Activated T-helper 1 cell treated with anti-CD3 and anti-CD28 coated beads, Interleukin-2, amount 50 U/mL, for 16 hours (primary cell): ENCODE measurements around the gene MBNL3.

Experiments
- DNase-seq, 2 donors: peaks; one replicate each; pipeline ENCODE4 v3.0.0-alpha.2; 2020; ENCODE audit warnings: low read depth in 1 of 2, low spot score in 1 of 2

Gene MBNL3

GRCh38 chrX:132423323-132423722, 65.5 kb downstream of the MBNL3 start:
- no peak for DNase-seq

- DNase-seq = no peak
These were observed 73.8 kb downstream of the MBNL3 start for GRCh38 chrX:132415012-132415411.

GRCh38 chrX:132414404-132414803, 74.4 kb downstream of the MBNL3 start:
- no peak for DNase-seq

DNA sequence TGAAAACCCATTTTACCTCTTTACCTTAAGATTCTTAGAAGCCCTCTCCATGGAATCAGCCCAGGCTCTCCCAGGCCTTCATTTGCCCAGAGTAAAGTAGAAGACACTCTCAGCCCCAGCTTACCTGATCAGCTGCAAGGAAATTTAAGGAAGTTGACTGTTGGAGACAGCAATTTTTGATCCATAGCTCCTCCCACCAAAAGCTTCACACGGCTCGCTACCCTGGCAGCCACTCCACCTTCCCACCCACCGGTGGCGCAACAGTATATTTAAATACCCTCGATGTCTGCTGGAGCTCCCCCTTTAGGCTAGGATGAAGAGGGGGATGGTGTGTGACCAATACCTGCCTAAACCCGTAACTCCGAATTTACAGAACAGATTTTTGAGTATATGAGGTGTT, 75.4 kb downstream of the MBNL3 start:
- no peak for DNase-seq

- DNase-seq = no peak
These were observed 76.6 kb downstream of the MBNL3 start for GRCh38 chrX:132412208-132412607.

DNA sequence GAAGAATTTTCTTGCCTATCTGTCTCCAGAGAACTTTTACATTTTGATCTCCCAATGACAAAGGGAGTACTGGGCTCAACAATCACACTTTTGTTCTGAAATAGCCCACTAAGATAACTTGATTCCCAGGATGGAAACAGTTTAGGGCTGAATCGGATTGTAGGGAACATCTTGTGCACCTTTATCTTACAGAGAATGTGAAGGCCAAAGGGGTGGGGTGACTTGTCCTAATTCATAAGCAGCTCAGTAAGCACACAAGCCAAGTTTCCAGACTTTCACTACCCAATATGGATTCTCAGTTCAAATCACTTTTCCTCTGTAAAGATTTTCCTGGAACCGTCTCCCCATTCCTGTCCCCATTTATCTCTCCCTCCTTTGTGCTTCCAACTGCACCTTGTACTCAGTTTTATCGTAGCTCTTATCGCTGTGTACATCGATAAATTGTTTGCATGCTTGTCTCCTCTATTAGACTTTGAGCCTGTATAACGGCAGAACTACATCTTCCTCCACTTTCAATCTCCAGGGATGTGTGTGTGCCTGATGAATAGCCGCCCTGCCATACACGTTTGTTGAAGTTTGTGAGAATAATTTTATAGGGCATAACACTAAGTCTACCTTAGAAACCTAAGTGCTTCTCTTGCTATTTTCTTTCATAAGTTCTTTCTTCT, 77.4 kb downstream of the MBNL3 start:
- DNase-seq = no peak

- no peak for DNase-seq
These were observed 78.9 kb downstream of the MBNL3 start for GRCh38 chrX:132409780-132410556.

GRCh38 chrX:132407691-132408090, 81.1 kb downstream of the MBNL3 start:
- DNase-seq = no peak

DNA sequence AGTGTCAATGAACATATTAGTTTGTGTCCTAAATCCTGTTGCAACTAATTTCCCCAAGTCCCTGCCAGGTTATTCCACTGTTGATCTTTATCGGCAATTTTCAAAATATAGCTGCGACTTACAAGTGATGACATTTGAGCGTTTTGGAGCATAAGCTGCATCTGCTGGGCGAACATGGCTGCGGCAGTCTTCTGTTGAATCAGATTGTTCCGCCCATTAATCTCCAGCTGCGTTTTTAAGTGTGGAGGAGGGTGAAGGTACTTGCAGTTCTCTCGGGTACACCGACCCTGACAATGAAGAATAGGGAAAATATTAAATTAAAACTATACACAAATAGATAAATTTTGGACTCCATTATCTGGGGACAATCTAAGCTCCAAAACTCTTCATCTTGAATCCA, 82.7 kb downstream of the MBNL3 start:
- DNase-seq = no peak

DNA sequence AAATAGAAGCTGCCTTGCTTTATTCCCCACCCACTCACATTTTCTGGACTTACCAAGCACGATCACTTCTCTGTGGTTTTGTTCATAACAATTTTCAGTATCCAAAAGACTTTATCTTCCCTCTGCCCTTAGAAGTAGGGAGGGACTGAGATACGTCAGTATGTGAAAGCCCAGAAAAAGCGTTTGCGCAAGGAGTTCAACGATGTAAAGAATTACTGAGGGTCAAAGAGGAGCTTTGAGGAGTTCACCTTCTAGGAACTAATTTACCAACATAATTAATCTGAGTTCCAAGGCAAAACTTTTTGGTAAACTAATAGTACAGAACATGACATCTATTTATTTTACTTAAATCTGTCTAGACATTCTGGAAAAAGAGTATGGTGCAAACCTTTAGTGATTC, 84.6 kb downstream of the MBNL3 start:
- DNase-seq = no peak

DNA sequence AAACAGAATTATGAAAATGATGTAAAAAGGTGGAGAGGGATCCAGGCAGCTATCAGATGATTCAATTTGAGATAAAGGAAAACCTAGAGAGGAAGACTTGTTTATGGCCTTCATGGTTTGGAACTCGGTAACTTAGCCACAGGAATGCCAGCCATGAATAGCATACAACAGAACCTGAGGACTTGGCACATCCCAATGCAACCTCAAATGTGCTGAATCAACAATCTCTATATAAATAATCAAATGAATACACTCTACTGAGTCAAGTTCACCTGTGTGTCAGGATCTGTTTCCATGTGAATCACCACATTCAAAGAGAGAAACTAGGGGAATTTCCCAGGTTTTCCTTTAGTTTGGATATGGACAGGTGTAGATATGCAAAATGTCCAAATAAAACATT, 86.9 kb downstream of the MBNL3 start:
- no peak for DNase-seq

DNA sequence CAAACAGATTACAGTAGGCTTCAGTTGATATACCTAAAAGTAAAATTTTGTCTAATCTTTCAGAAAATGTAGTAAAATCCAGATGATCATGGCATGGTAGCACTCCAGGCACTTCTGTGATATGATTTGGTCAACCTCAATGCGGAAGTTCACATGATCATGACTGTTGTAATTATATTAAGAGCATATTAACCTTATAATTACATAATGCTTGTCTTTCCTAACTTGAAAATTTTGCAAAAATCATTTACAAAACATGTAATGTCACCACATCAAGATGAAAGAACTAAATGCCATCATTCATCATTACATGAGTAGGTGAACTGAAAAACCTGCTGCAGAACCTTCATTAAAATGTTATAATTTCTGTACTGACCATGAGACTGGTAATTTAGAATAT, 88.1 kb downstream of the MBNL3 start:
- no peak for DNase-seq

DNA sequence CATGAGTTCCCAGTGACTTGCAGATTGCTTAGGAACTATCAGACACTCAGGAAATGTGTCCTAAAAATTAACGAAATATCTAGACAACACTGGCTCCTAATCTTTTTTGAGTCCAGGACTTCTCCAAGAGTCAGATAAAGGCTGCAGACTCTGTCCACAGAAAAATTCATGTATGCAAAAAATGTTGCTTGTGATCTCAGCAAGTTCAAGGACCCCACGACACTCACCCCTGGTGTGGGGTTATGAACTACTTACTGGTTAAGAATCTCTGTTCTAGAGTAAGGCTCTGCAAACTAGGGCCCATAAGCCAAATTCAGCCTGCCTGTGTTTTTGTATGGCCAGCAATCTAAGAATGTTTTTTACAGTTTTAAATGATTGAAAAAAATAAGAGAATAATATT, 93.2 kb downstream of the MBNL3 start:
- DNase-seq = no peak

DNA sequence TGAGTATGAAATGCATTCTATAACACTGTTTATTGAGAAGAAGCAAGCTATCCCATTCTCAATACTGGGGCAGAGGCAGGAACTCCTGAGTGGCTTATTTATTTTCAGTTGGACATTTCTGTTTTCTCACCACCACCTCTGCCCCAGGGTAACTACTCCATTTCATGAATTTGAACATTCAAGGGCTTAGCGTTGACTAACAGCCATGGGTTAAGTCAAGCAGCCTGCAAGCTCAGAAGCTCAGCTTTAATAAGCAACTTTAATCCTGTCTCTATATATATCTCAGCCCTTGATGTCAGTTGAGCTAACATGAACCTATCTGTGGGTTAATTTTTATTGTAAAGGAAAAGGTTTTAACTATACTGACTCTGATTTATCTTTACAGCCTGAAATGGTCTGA, 93.8 kb downstream of the MBNL3 start:
- DNase-seq = no peak

DNA sequence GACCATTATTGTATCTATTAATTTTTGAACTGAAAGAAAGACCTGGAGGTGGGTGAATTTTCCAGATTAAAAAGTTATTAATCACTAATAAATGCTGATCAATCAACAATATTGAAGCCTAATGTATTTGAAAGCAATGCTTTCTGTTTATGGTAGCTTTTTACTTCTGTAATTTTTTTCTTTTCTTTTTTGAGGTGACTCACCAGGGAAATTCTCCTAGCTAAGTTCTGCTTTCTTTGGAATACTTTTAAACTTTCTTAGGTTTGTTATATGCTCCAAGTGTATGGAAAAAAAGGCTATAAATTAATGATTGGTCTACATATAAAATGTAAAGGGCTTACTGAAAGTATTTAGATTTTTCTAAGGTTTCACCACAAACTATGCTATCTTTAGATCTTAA, 94.2 kb downstream of the MBNL3 start:
- no peak for DNase-seq

DNA sequence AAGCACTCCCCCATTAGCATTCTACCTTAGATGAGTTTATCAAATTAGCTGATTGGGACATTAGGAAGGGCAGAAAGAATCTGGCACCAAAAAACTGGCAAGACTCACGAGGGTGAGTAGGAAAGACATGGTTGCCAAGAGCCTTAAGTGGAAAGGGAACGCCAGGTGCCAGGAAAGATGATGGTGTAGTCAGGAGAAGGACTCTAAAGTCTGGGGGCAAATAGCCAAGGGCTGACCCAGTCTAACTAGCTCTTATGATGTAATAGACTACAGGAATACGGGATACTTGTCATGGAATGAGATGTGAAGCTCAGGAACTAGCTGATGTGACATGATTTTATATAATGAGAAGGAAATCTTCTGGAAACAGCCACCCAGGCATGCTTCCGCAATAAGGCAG, 94.8 kb downstream of the MBNL3 start:
- DNase-seq = no peak

DNA sequence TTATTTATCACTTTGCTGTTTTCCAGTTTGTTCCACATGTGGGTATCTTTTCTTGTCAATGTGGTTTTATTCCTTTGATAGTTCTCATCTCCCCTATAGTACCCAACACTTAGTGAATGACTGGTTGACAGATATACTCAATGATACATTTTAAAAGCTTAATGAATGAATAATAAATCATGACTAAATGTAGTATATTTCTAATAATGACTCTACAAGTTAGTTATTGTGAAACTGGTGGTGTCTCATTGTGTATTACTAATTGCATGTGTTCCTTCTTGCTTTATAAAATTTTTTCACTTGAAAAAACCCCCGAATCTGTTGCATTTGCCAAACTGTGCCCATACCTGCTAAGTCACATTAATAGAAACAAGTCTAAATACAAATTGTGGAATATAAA, 95.4 kb downstream of the MBNL3 start:
- DNase-seq = no peak

- DNase-seq = no peak
These were observed 95.8 kb downstream of the MBNL3 start for GRCh38 chrX:132393085-132393484.

GRCh38 chrX:132390792-132391191, 98.0 kb downstream of the MBNL3 start:
- DNase-seq = no peak

GRCh38 chrX:132389480-132389879, 99.4 kb downstream of the MBNL3 start:
- DNase-seq = no peak

DNA sequence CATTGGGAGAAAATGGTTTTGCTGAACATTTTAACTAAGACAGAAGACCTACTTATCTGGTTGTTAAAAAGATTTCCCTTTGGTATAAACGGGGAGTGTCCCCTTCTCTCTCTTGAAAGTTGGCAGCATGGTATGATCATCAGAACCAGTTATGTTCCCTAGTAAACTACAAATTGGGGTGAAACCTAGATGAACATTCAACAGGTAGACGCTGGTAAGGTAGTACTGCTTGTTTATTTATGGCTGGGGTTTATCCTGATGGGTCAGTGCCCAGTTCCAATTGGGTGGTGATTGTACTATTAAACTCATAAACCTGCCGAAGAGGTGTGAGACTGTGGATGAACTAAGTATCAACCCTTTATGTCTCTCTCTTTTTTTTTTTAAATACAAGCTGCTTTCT, 100.5 kb downstream of the MBNL3 start:
- no peak for DNase-seq

- DNase-seq = no peak
These were observed 104.5 kb downstream of the MBNL3 start for GRCh38 chrX:132384301-132384700.

GRCh38 chrX:132382068-132382467, 106.8 kb downstream of the MBNL3 start:
- no peak for DNase-seq
